ENCODE measurements around the gene EIF6. TPM values are rescaled to one million over a fixed set of nuclear protein-coding genes. Genes with fewer than 3 reads are reported as not detected.

The EIF6 gene
- total and polyA plus RNA-seq, 2 donors (not counting 3 experiments of a cell fraction or from before 2014, with no cell fraction given) = 153 to 286 TPM

- H3K9me1 ChIP-seq (replicated peaks; ENCODE audit: control insufficient read depth, extremely low read depth, insufficient read depth, low read length) = no peaks in the 10 kb centered on the region
- no peaks in the 10 kb centered on the region for H3K36me3 ChIP-seq (ENCODE audit: control insufficient read depth in 2 of 2, extremely low read depth in 1 of 2, insufficient read depth in 2 of 2, low read length in 2 of 2)
- CTCF ChIA-PET = no interaction called here
- FAIRE-seq = no peak
- H3K27me3 ChIP-seq (ENCODE audit: control insufficient read depth in 2 of 2, insufficient read depth in 2 of 2, low read length in 2 of 2) = peaks cover 0 to 2% of the 10 kb centered on the region in 2 experiments
- POLR2A ChIA-PET = no interaction called here
- H2AFZ ChIP-seq (ENCODE audit: low read depth, low read length) = no peak overlapping the region
- dilution Hi-C loops (cut with MboI; ENCODE audit: extremely low pct_ligation_motif_present, low sequenced_read_pairs) = no loop called here
- BruUV-seq (replicated peaks) = no TSS peak
- no peaks in the 10 kb centered on the region for H3K9me3 ChIP-seq (replicated peaks; ENCODE audit: control insufficient read depth, insufficient read depth, low read length)
- H3K79me2 ChIP-seq (ENCODE audit: control insufficient read depth, insufficient read depth, low read length) = no peaks in the 10 kb centered on the region
- intact Hi-C loops (cut with micrococcal nuclease) = no loop called here
- H3K9ac ChIP-seq (replicated peaks; ENCODE audit: extremely low read depth, insufficient read depth, low read length) = no peak overlapping the region
- H3K4me3 ChIP-seq (replicated peaks in 1 of 3; ENCODE audit: insufficient read depth in 1 of 3, low read depth in 1 of 3, low read length in 3 of 3) = no peak overlapping the region
- no peak overlapping the region for H3K27ac ChIP-seq (ENCODE audit: insufficient read depth, low read depth, low read length)
- no peak overlapping the region for H3K4me2 ChIP-seq (ENCODE audit: insufficient read depth, low read length)
- TF ChIP-seq JUN (IDR thresholded peaks at IDR 0.05; ENCODE audit: borderline replicate concordance, insufficient read depth, insufficient read length, low read depth) = no peak
- no peak for TF ChIP-seq MYC (IDR thresholded peaks at IDR 0.05; ENCODE audit: low read depth, low read length)
- TF ChIP-seq GATA2 (IDR thresholded peaks at IDR 0.05; ENCODE audit: insufficient read depth, insufficient read length, low read depth, low read length) = no peak
- no peak for TF ChIP-seq POLR2AphosphoS5 (IDR thresholded peaks at IDR 0.05; ENCODE audit: insufficient read depth, low read depth, low read length)
- no peak for TF ChIP-seq POLR2A (IDR thresholded peaks at IDR 0.05; ENCODE audit: low read depth, low read length)
- no peak for TF ChIP-seq FOS (IDR thresholded peaks at IDR 0.05; ENCODE audit: borderline replicate concordance, insufficient read depth, low read length)
- TF ChIP-seq, protein P1, sequence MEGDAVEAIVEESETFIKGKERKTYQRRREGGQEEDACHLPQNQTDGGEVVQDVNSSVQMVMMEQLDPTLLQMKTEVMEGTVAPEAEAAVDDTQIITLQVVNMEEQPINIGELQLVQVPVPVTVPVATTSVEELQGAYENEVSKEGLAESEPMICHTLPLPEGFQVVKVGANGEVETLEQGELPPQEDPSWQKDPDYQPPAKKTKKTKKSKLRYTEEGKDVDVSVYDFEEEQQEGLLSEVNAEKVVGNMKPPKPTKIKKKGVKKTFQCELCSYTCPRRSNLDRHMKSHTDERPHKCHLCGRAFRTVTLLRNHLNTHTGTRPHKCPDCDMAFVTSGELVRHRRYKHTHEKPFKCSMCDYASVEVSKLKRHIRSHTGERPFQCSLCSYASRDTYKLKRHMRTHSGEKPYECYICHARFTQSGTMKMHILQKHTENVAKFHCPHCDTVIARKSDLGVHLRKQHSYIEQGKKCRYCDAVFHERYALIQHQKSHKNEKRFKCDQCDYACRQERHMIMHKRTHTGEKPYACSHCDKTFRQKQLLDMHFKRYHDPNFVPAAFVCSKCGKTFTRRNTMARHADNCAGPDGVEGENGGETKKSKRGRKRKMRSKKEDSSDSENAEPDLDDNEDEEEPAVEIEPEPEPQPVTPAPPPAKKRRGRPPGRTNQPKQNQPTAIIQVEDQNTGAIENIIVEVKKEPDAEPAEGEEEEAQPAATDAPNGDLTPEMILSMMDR (IDR thresholded peaks at IDR 0.05; ENCODE audit: extremely low read depth in 1 of 2, insufficient read depth in 1 of 2, low read depth in 1 of 2, low read length in 2 of 2) = no peak
- TF ChIP-seq MAX (IDR thresholded peaks at IDR 0.05; ENCODE audit: insufficient read depth, insufficient read length) = no peak
- TF ChIP-seq EZH2 (IDR thresholded peaks at IDR 0.05; ENCODE audit: borderline replicate concordance, low read depth, low read length, severe bottlenecking) = no peak
- no peaks in the 10 kb centered on the region for H4K20me1 ChIP-seq (replicated peaks; ENCODE audit: control insufficient read depth, extremely low read depth, insufficient read depth, low read length)
- no peak for DNase-seq (ENCODE audit: low read depth, low spot score)
- H3K4me1 ChIP-seq (ENCODE audit: control insufficient read depth, extremely low read depth, insufficient read depth, low read length) = peaks cover 5% of the 10 kb centered on the region
Measured at GRCh38 chr20:35295058-35295457, 10.5 kb upstream of the EIF6 start.

Measured in endothelial cell of umbilical vein (primary cell).